Measurements from ENCODE around the gene ADRA2C.

ADRA2C gene

DNA sequence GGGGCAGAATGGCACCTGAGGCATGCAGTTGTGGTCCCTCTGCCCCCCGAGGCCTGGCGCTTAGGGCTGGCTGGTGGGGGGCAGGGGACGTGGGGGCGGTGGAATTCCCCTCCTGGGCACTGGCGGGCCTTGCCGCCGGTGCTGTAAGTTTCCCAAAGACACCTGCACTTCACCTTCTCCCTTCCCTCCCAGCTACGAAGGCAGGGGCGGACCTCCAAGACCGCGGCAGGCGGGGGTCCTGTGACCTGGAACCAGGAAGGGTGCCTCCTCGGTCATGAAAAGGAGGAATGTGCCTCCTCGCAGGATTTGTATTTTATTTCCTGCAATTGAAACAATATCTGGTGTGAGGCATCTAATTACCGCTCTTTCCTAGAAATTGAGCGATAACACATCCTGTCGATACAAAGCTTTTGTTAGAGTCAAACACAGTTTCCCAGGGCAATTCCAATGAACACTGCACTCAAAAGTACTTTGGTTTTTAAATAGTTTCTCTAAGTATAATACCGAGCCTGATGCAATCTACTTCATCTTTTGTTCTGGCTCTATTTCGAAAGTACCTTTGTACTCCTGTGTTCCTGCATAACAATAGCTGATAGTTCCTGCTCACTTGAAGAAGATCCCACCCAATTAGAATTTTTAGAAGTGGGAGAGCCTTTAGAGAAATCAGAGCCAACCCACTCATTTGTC, 12.3 kb upstream of the ADRA2C start:
- Histone ChIP-seq H3K4me2 (no peak overlapping the region), H3K27ac (no peak overlapping the region), H3K4me1 (peaks cover 17% of the 10 kb centered on the region), H4K20me1 (no peaks in the 10 kb centered on the region; the same call in 1 of the 2 replicates), H3K27me3 (no peaks in the 10 kb centered on the region), H3K36me3 (no peaks in the 10 kb centered on the region), H3K9me3 (no peaks in the 10 kb centered on the region), H3K9ac (no peak overlapping the region), H3K4me3 (no peak overlapping the region)
- no peak for TF ChIP-seq Cebpa-rat (IDR thresholded peaks at IDR 0.05)

DNA sequence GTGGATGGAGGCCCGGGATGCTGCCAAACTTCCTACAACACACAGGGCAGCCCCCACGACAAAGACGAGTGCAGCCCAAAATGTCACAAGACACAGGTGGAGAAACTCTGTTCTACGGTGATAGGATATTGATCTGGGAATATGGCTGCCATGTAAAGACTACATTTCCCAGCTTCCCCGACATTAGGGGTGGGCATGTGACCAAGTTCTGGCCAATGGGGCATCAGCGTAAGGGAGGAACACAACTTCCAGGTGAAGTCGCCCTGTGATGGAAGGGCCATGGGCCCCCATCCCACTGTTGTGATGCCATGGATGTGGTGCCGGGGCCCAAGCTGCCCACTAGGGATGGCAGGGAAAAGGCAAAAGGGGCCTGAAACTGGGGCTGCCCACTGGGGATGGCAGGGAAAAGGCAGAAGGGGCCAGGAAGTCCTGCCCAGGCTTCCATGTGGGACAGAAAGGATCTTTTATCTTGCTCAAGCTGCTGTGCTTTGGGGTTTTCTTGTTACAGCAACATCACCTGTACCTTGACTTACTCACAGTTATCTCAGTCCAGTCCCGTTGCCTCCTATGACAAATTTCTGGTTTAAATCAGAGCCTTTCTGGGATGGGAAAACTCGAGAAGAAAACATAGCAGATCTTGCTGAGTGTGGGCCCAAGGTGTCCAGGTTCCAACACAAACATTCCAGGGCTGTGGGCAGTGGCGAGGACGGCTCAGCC, 9.7 kb upstream of the ADRA2C start:
- Histone ChIP-seq H3K9me3 (no peaks in the 10 kb centered on the region), H3K9ac (no peak overlapping the region), H3K4me3 (no peak overlapping the region), H3K36me3 (no peaks in the 10 kb centered on the region), H3K4me1 (peaks cover 10% of the 10 kb centered on the region; the same call in 1 of the 2 replicates), H3K27me3 (no peaks in the 10 kb centered on the region), H3K4me2 (no peak overlapping the region), H4K20me1 (0 out of 2 replicates have a peak, but pooled peaks cover 3% of the 10 kb centered on the region), H3K27ac (no peak overlapping the region)
- TF ChIP-seq Cebpa-rat (IDR thresholded peaks at IDR 0.05): no peak

GRCh38 chr4:3759236-3759635, 6.9 kb upstream of the ADRA2C start:
- Histone ChIP-seq H4K20me1 (0 out of 2 replicates have a peak, but pooled peaks cover 4% of the 10 kb centered on the region), H3K4me2 (no peak overlapping the region)

DNA sequence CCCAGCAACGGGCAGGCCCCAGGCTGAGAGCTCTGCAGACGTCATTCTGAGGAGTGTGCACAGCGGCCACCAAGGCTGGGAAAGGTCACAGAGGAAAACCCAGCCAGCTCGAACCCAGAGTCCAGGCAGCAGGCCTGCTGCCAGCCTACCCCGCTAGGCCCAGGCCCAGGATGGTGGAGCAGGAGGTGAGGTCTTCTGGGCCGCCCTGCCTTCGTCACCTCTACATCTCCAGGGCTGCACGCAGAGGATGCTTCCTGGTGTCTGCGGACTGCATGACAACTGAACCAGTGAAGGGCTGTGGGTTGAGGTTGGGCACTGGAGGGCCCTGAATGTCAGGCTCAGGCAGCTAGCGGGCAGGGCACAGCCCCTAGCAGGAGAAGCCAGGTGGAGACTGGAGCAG, 5.8 kb upstream of the ADRA2C start:
- H4K20me1 ChIP-seq: 0 out of 2 replicates have a peak, but pooled peaks cover 4% of the 10 kb centered on the region
- H3K27ac ChIP-seq: no peak overlapping the region
- H3K9ac ChIP-seq: no peak overlapping the region
- H3K4me1 ChIP-seq: peaks cover 38% of the 10 kb centered on the region
- H3K27me3 ChIP-seq: peaks cover 8% of the 10 kb centered on the region
- no peak overlapping the region for H3K4me3 ChIP-seq
- no peak for TF ChIP-seq Cebpa-rat (IDR thresholded peaks at IDR 0.05)
- no peaks in the 10 kb centered on the region for H3K36me3 ChIP-seq
- no peak overlapping the region for H3K4me2 ChIP-seq
- H3K9me3 ChIP-seq: no peaks in the 10 kb centered on the region

More at GRCh38 chr4:3759236-3759635, 6.9 kb upstream of the ADRA2C start:
- TF ChIP-seq Cebpa-rat (IDR thresholded peaks at IDR 0.05): no peak
- H3K4me3 ChIP-seq: no peak overlapping the region
- H3K9ac ChIP-seq: no peak overlapping the region
- H3K9me3 ChIP-seq: no peaks in the 10 kb centered on the region
- H3K4me1 ChIP-seq: peaks cover 27% of the 10 kb centered on the region
- no peaks in the 10 kb centered on the region for H3K36me3 ChIP-seq
- H3K27ac ChIP-seq: no peak overlapping the region
- no peaks in the 10 kb centered on the region for H3K27me3 ChIP-seq

- Histone ChIP-seq H3K9ac (no peak overlapping the region), H3K27ac (no peak overlapping the region), H3K27me3 (peaks cover 9% of the 10 kb centered on the region), H3K4me1 (peaks cover 39% of the 10 kb centered on the region), H3K4me2 (no peak overlapping the region), H3K36me3 (no peaks in the 10 kb centered on the region), H3K4me3 (no peak overlapping the region), H4K20me1 (0 out of 2 replicates have a peak, but pooled peaks cover 4% of the 10 kb centered on the region), H3K9me3 (no peaks in the 10 kb centered on the region)
- no peak for TF ChIP-seq Cebpa-rat (IDR thresholded peaks at IDR 0.05)
Observed at GRCh38 chr4:3760841-3761240, 5.3 kb upstream of the ADRA2C start.

DNA sequence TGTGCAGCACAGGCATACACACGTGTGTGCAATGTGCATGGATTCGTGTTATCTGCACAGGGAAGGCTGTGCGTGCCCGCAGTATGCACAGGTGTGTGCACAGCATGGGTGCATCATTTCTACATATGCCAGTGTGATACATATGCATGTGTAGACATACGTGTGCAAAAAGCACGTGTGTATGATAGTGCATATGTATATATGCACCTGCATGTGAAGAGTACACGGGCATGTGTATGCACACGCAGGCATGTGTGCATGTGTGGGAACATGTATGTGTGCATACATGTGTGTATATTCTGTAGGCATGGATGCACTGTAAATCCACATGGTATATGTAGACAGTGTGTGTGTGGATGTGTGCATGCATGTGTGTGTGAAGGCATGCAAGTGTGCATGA, 3.9 kb upstream of the ADRA2C start:
- Histone ChIP-seq H3K4me1 (peaks cover 45% of the 10 kb centered on the region), H3K4me3 (no peak overlapping the region), H4K20me1 (0 out of 2 replicates have a peak, but pooled peaks cover 10% of the 10 kb centered on the region), H3K27me3 (peaks cover 18% of the 10 kb centered on the region), H3K36me3 (no peaks in the 10 kb centered on the region), H3K9me3 (no peaks in the 10 kb centered on the region), H3K9ac (no peak overlapping the region), H3K4me2 (no peak overlapping the region), H3K27ac (no peak overlapping the region)
- no peak for TF ChIP-seq Cebpa-rat (IDR thresholded peaks at IDR 0.05)

DNA sequence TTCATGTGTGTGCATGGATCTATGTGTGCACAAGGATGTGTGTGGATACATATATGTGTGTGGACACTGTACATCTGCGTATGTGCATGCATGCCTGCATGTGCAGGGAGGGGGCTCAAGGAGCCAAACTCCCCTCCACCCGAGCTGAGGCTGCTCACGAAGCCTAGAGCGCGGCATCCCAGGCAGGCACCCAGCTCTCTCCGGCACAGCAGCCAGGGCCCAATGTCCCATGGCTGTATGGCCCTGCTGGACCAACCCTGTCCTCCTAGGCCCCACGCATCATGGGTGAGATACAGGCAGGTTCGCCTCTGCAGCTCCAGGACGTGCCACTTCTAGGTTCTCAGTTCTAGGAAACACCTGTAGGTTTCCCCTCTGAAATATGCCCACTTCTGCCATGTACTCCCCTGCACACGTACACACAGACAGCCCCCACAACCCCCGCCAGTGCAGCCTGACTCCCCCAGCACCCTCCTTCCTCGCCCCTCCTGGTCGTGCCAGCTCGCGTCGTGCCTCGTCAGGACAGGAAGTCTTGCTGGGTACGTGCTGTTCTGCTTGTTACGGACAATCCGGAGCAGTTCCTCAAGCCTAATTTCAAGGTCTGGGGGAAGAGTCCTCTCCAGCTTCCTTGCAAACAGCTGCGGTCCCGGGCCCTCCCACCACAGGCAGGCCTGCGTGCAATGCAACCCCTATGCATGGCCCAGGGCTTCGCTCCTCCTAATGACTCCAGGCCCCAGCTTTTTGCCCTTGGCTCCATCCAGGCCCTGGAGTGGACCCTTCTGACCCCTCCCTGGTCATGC, 3.2 kb upstream of the ADRA2C start:
- Histone ChIP-seq H3K36me3 (no peaks in the 10 kb centered on the region), H3K4me2 (peak overlapping the region; percentile 91), H3K4me3 (no peak overlapping the region), H4K20me1 (peaks cover 12% of the 10 kb centered on the region; the same call in 1 of the 2 replicates), H3K9ac (no peak overlapping the region), H3K9me3 (no peaks in the 10 kb centered on the region), H3K27ac (no peak overlapping the region), H3K4me1 (peaks cover 43% of the 10 kb centered on the region), H3K27me3 (peaks cover 18% of the 10 kb centered on the region)
- TF ChIP-seq Cebpa-rat (IDR thresholded peaks at IDR 0.05): no peak

DNA sequence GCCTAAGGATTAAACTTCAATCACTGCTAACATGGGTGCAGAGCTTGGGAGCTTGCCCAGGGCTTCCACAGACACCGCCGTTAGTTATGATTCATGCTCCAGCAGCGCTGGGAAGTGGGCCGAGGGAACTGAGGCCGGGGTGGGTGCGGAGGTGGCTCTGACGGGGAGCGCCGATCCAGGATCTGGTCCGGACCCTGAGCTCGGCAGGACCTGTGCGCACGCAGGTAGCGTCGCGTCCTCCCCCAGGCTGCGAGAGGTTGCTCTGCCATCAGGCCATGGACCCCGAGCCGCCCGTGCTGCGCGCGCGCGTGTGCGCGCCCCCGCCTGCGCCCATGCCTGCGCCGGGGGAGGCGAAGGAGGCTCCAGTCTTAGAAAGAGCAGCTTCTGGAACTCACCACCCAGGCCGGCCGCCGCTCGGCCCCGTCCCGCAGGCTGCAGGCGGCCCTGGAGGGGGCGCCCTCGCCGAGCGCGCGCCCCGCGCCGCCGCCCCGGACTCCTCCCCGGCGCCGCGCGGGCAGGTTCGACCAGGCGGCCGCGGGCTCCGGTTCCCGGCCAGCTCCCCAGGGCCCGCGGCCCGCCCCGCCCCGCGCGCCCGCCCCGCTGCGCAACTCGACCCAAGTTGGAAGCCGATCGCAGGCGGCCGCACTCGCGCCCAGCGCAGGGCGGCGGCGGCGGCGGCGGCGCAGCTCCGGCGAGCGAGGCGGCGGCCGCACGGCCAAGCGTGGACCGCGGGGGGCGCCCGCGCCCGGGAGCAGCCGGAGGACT, 732 bp upstream of the ADRA2C start:
- Histone ChIP-seq H4K20me1 (peaks cover 35% of the 10 kb centered on the region), H3K4me1 (peaks cover 69% of the 10 kb centered on the region), H3K4me3 (peak overlapping the region; percentile 74), H3K27me3 (peaks cover 18% of the 10 kb centered on the region), H3K9ac (peak overlapping the region; percentile 65), H3K36me3 (no peaks in the 10 kb centered on the region), H3K27ac (peak overlapping the region; percentile 35; the same call in 1 of the 2 replicates), H3K4me2 (peak overlapping the region; percentile 91), H3K9me3 (no peaks in the 10 kb centered on the region)
- no peak for TF ChIP-seq Cebpa-rat (IDR thresholded peaks at IDR 0.05)
